ENCODE data around the gene FBXO44.

- no peak for TF ChIP-seq CTCF (IDR thresholded peaks at IDR 0.05; ENCODE audit: borderline replicate concordance, extremely low read depth, low read length, poor library complexity, severe bottlenecking)
- TF ChIP-seq EZH2 (IDR thresholded peaks at IDR 0.05; ENCODE audit: borderline replicate concordance, low read depth, low read length, severe bottlenecking) = no peak
Observed at GRCh38 chr1:11649624-11650330, 4.9 kb upstream of the FBXO44 start.
